GM18505 (cell line): ENCODE data around the gene C16orf82.
"Not testable (repeated sequence)": the region's sequence is repeated elsewhere in the genome, so short reads cannot be mapped to it uniquely, and the experiment has no call there.

Experiments
- ATAC-seq: cut with Tn5 transposase; IDR thresholded peaks from one replicate; pipeline ENCODE4 v1.9.1; 2021; ENCODE audit not compliant: unreplicated experiment
- POLR2A ChIP-seq: IDR thresholded peaks from 4 replicates; pipeline ENCODE4 v1.6.1; 2011; ENCODE audit warnings: borderline replicate concordance; ENCODE audit not compliant: insufficient read depth, insufficient read length; ENCODE audit errors: extremely low read depth

The C16orf82 gene

GRCh38 chr16:27053996-27054395 lies 12.7 kb upstream of the C16orf82 start:
- no peak for ATAC-seq
- TF ChIP-seq POLR2A, result no peak

DNA sequence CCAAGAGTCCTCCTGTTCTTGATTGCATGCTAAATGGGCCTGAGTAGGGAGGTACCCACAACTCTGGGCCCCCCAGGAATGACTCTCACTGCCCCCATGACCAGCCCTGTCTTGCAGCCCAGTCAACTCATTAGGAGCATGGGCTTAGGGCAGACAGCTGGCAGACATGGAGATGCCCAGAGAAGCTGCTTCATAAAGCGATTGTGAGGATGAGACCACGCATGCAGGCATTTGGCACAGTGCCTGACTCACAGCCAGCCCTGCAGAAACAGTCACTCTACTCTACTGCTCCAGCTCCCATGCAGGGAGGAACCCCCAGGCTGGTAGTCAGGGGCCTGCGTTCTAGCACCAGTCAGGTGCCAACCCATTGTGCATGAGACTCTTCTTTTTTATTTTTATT lies 8.4 kb upstream of the C16orf82 start:
- ATAC-seq, result no peak

GRCh38 chr16:27070776-27071175 lies 4.0 kb downstream of the C16orf82 start:
- no peak for TF ChIP-seq POLR2A
- no peak for ATAC-seq

More for the DNA sequence above, 8.4 kb upstream of the C16orf82 start:
- no peak for TF ChIP-seq POLR2A

DNA sequence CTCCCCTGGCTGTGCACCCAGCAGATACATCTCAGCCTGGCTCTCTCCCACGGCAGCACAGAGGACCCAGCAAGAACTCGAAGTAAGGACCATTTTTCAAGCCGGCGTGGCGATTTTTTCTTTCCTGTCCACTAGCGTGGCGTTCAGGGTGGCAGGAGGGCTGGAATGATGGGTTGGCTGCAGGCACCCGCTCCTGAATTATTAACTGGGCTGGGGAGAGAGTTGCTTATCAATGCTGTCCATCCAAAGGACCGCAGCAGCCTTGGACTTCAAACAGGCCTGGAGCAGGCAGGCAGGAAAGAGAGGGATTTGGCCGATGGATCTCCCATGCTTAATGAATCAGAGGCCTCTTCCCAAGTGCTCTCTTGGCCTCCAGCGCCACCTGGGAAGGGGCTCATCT lies 7.0 kb downstream of the C16orf82 start:
- no peak for ATAC-seq
- TF ChIP-seq POLR2A, result no peak

DNA sequence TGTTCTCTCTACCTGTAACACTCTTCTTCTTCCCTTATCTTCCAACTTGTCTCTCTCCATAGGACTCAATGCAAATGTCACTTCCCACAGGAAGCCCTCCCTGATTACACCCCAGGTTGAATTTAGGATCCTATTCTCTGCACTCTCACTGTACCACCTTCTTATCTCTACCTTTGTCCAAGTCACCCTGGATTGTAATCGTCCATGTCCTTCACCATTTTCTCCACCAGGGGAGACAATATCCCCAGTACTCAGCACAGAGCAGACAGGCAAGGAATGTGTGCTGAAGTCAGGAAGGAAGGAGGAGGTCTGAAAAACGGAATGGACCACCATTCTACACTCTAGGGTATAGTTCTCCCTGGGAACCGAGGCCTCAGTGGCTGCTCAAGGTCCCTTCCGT lies 14.2 kb downstream of the C16orf82 start:
- no peak for TF ChIP-seq POLR2A
- ATAC-seq, result no peak

- no peak for ATAC-seq
- TF ChIP-seq POLR2A, result no peak
These were observed 17.1 kb downstream of the C16orf82 start for GRCh38 chr16:27083861-27084261.

- TF ChIP-seq POLR2A, result no peak
- ATAC-seq, result no peak
These were observed 17.7 kb downstream of the C16orf82 start for GRCh38 chr16:27084307-27085028.

DNA sequence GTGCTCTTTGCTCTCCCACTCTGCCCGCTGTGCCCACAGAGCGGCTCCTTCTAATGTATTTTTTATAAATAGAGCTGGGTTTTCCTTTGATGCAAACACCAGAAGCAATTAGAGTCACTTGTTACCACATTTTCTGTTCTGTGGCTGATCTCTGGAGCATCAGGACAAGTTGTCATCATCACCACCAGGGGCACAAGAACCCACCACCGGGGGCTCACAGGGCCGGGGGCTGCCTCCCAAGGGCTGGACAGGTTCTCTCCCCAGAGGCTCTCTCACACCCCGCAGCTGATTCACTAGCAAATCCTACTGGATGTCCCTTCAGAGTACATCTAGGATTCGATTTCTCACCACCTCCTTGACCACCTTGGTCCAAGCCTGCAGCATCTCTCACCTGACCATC lies 18.5 kb downstream of the C16orf82 start:
- no peak for TF ChIP-seq POLR2A
- no peak for ATAC-seq

- not testable (repeated sequence) for ATAC-seq
These were observed 19.3 kb downstream of the C16orf82 start for GRCh38 chr16:27086031-27086430.

GRCh38 chr16:27088216-27088615 lies 21.5 kb downstream of the C16orf82 start:
- no peak for ATAC-seq

DNA sequence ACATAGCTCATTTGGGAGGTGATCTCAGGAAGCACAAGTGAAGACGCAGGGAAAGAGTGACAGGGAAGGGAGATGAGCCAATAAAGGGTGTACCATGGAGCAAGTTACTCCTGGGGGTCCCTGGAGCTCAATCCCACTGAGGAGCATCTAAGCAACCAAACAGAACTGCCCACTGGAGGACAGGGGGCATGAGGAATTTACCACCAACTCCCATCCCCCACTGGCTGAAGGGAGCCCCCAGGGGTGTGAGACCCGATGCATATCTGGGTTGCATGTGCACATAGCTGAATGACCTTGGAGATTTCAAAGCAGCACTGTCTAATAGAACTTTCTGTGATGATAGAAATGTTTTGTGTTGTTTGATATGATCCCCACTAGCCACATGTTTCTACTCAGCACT lies 29.6 kb downstream of the C16orf82 start:
- no peak for ATAC-seq
- TF ChIP-seq POLR2A, result no peak

More at GRCh38 chr16:27088216-27088615, 21.5 kb downstream of the C16orf82 start:
- TF ChIP-seq POLR2A, result no peak

DNA sequence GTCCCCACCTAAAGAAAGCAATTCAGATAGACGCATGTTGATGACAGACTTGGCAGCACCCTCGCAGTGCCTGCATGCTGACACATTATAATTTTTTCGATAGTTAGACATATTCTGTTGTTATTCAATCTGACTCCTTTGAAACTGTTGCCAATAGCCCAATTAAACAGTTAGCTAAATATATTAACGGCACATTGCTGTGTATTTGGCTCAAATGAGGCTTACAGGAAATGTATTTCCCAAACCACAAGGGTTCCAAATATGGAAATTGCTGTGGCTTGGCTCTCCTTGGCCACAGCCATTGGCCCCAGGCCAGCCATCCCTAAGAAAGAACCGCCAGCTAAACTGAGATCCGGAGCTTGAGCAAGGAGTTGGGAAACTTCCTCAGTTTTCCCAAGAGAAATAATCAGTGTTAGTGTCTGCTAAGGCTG lies 31.1 kb downstream of the C16orf82 start:
- no peak for TF ChIP-seq POLR2A
- ATAC-seq, result no peak

GRCh38 chr16:27098366-27099049 lies 31.8 kb downstream of the C16orf82 start:
- TF ChIP-seq POLR2A, result no peak

GRCh38 chr16:27102701-27103575 lies 36.2 kb downstream of the C16orf82 start:
- no peak for ATAC-seq
- TF ChIP-seq POLR2A, result no peak

More at GRCh38 chr16:27098366-27099049, 31.8 kb downstream of the C16orf82 start:
- no peak for ATAC-seq

GRCh38 chr16:27103954-27104353 lies 37.2 kb downstream of the C16orf82 start:
- TF ChIP-seq POLR2A, result no peak
- ATAC-seq, result no peak
